NCI-H82 treated with DMSO at 0.1 percent for 48 hours (cell line): Measurements from ENCODE around the gene AQP1.
A peak's percentile ranks its signal among the peaks of the same experiment; 100 is the strongest.

Source experiments
- DNase-seq: peaks from one replicate; lab custom pipeline; 2025; ENCODE audit not compliant: unreplicated experiment; lab: John Stamatoyannopoulos, UW

Gene AQP1

GRCh38 chr7:30911561-30911969, at the start of gene AQP1:
TSS of gene AQP1 (plus strand) at chr7:30911853. CDS start at chr7:30911910, 57 bp downstream.
- DNase-seq = peak; percentile 57

GRCh38 chr7:30862995-30863705, 48.5 kb upstream of the AQP1 start:
- no peak for DNase-seq

GRCh38 chr7:30863706-30864035, 48.0 kb upstream of the AQP1 start:
- no peak for DNase-seq

GRCh38 chr7:30864101-30864500, 47.6 kb upstream of the AQP1 start:
- DNase-seq = no peak

GRCh38 chr7:30865076-30865475, 46.6 kb upstream of the AQP1 start:
- DNase-seq = no peak

- no peak for DNase-seq
These were observed 45.8 kb upstream of the AQP1 start for GRCh38 chr7:30865821-30866220.

- DNase-seq = no peak
These were observed 44.7 kb upstream of the AQP1 start for GRCh38 chr7:30866939-30867338.

GRCh38 chr7:30867483-30867882, 44.2 kb upstream of the AQP1 start:
- no peak for DNase-seq

- DNase-seq = no peak
These were observed 41.6 kb upstream of the AQP1 start for GRCh38 chr7:30869794-30870611.

- DNase-seq = no peak
These were observed 40.7 kb upstream of the AQP1 start for GRCh38 chr7:30870821-30871518.

- DNase-seq = no peak
These were observed 40.0 kb upstream of the AQP1 start for GRCh38 chr7:30871655-30872054.

GRCh38 chr7:30873207-30873606, 38.4 kb upstream of the AQP1 start:
- no peak for DNase-seq

GRCh38 chr7:30873656-30874055, 38.0 kb upstream of the AQP1 start:
- DNase-seq = no peak

- no peak for DNase-seq
These were observed 36.9 kb upstream of the AQP1 start for GRCh38 chr7:30874656-30875302.

- DNase-seq = no peak
These were observed 34.5 kb upstream of the AQP1 start for GRCh38 chr7:30877015-30877769.

GRCh38 chr7:30877993-30878392, 33.7 kb upstream of the AQP1 start:
- no peak for DNase-seq

GRCh38 chr7:30879139-30880124, 32.2 kb upstream of the AQP1 start:
- no peak for DNase-seq

GRCh38 chr7:30880125-30880720, 31.4 kb upstream of the AQP1 start:
- DNase-seq = no peak

- DNase-seq = no peak
These were observed 30.7 kb upstream of the AQP1 start for GRCh38 chr7:30880941-30881340.
